B cell (primary cell): ENCODE measurements around the gene SLC20A1. TPM values are rescaled to one million over a fixed set of nuclear protein-coding genes. Genes with fewer than 3 reads are reported as not detected.

Source experiments
- ATAC-seq: fragments of 200-7000 bp; cut with Tn5 transposase; one replicate; pipeline ENCODE4 v1.10.0; 2021; ENCODE audit warnings: low read depth, mild to moderate bottlenecking, moderate number of reproducible peaks, moderate library complexity
- CTCF ChIA-PET: fragments of 350-600 bp; sonication (Branson Sonifier 250); formaldehyde crosslinking; loops from one replicate; lab custom pipeline; 2021; ENCODE audit warnings: antibody characterized with exemption, inconsistent platforms; lab: Charles Lee
- POLR2A ChIA-PET: fragments of 350-600 bp; sonication (Branson Sonifier 250); formaldehyde crosslinking; loops from one replicate; lab custom pipeline; 2021; ENCODE audit warnings: antibody characterized with exemption; lab: Charles Lee
- DNase-seq: peaks from one replicate; pipeline ENCODE4 v3.0.0; 2013
- H2AFZ ChIP-seq: 2 replicates; pipeline ENCODE4 v1.6.1; 2012; ENCODE audit warnings: mild to moderate bottlenecking, low read depth, low read length; ENCODE audit not compliant: insufficient read depth, poor library complexity, severe bottlenecking
- H3K27ac ChIP-seq, 2 donors: 1 replicate in 1 of 2; 2 replicates in 1 of 2; pipeline ENCODE4 v1.5.1; 2012 to 2013; ENCODE audit warnings: low read length in 2 of 2, mild to moderate bottlenecking in 2 of 2, moderate library complexity in 1 of 2
- H3K27me3 ChIP-seq, 4 experiments: fragments of 200-600 bp in 1 of 4; sonication (generic) in 1 of 4; replicated peaks in 1 of 4; 1 replicate in 2 of 4; 2 replicates in 2 of 4; pipeline versions ENCODE4 v1.6.1 to v1.7.0; 2013 to 2016; ENCODE audit warnings: low read length in 3 of 4, mild to moderate bottlenecking in 2 of 4, mixed read lengths in 1 of 4, moderate library complexity in 1 of 4; ENCODE audit not compliant: insufficient read depth in 4 of 4, control insufficient read depth in 3 of 4; ENCODE audit errors: control extremely low read depth in 1 of 4
- H3K36me3 ChIP-seq, 2 experiments: replicated peaks in 1 of 2; 1 replicate in 1 of 2; 2 replicates in 1 of 2; pipeline versions ENCODE4 v1.6.1 to v1.7.1; 2013; ENCODE audit warnings: low read length in 1 of 2; ENCODE audit not compliant: insufficient read depth in 2 of 2, control insufficient read depth in 1 of 2; ENCODE audit errors: control extremely low read depth in 1 of 2, extremely low read depth in 1 of 2
- H3K4me1 ChIP-seq, 2 donors: fragments of 200-600 bp in 1 of 2; sonication (generic) in 1 of 2; 1 replicate in 1 of 2; 2 replicates in 1 of 2; pipeline versions ENCODE4 v1.5.1 to v1.6.1; 2013 to 2017; ENCODE audit warnings: low read length in 2 of 2; ENCODE audit not compliant: control insufficient read depth in 2 of 2, insufficient read depth in 2 of 2
- H3K4me2 ChIP-seq: replicated peaks from 2 replicates; pipeline ENCODE3; 2012; ENCODE audit warnings: mild to moderate bottlenecking, low read depth, low read length; ENCODE audit not compliant: poor library complexity, severe bottlenecking
- H3K4me3 ChIP-seq, 5 experiments: fragments of 200-600 bp in 1 of 5; sonication (generic) in 1 of 5; 1 replicate in 3 of 5; 2 replicates in 2 of 5; pipeline versions ENCODE4 v1.5.1 to v1.7.0; 2011 to 2016; ENCODE audit warnings: low read length in 4 of 5, mild to moderate bottlenecking in 4 of 5, low read depth in 2 of 5, control low read depth in 1 of 5, moderate library complexity in 1 of 5; ENCODE audit not compliant: insufficient read depth in 1 of 5; ENCODE audit errors: control extremely low read depth in 1 of 5, extremely low read depth in 1 of 5
- H3K79me2 ChIP-seq: fragments of 200-600 bp; sonication (generic); one replicate; pipeline ENCODE4 v1.6.0; 2016; ENCODE audit warnings: low read length; ENCODE audit not compliant: control insufficient read depth, insufficient read depth
- H3K9ac ChIP-seq: fragments of 200-600 bp; sonication (generic); 2 replicates; pipeline ENCODE4 v1.6.1; 2017; ENCODE audit warnings: mild to moderate bottlenecking, low read length, moderate library complexity
- H3K9me3 ChIP-seq, 3 donors: one replicate each; pipeline versions ENCODE4 v1.6.1 to v1.7.1; 2013; ENCODE audit warnings: low read length in 2 of 3; ENCODE audit not compliant: control insufficient read depth in 2 of 3, insufficient read depth in 1 of 3; ENCODE audit errors: control extremely low read depth in 1 of 3
- H4K20me1 ChIP-seq: 2 replicates; pipeline ENCODE4 v1.6.0; 2012; ENCODE audit warnings: mild to moderate bottlenecking, low read length; ENCODE audit not compliant: insufficient read depth, control insufficient read depth, poor library complexity, severe bottlenecking
- H3K27ac Mint-ChIP-seq: one replicate; pipeline ENCODE4 v1.8.0; 2021; ENCODE audit warnings: mixed read lengths
- H3K27me3 Mint-ChIP-seq: one replicate; pipeline ENCODE4 v1.8.0; 2021; ENCODE audit warnings: mixed read lengths
- H3K4me1 Mint-ChIP-seq: one replicate; pipeline ENCODE4 v1.8.0; 2021; ENCODE audit warnings: mixed read lengths
- H3K4me3 Mint-ChIP-seq: one replicate; pipeline ENCODE4 v1.8.0; 2021; ENCODE audit warnings: mixed read lengths
- H3K9me3 Mint-ChIP-seq: one replicate; pipeline ENCODE4 v1.8.0; 2022; ENCODE audit warnings: mixed read lengths; ENCODE audit not compliant: insufficient read depth
- CTCF ChIP-seq: fragments of 200-600 bp; IDR thresholded peaks from one replicate; pipeline ENCODE4 v1.8.0; 2022; ENCODE audit warnings: antibody characterized with exemption, mild to moderate bottlenecking
- EZH2 ChIP-seq: IDR thresholded peaks from 2 replicates; pipeline ENCODE4 v1.6.1; 2012; ENCODE audit warnings: borderline replicate concordance, low read depth, mild to moderate bottlenecking, moderate library complexity, low read length; ENCODE audit not compliant: insufficient read depth, poor library complexity, severe bottlenecking
- WGBS: methylation state at CpG from one replicate; pipeline ENCODE4 v1.1.5; 2013; ENCODE audit warnings: missing lambda C conversion rate; ENCODE audit not compliant: insufficient coverage; 5-methylcytosine and 5-hydroxymethylcytosine counted together
- intact Hi-C: fragments of 100-400 bp; cut with micrococcal nuclease; formaldehyde crosslinking; loops from one replicate; pipeline ENCODE4 v1.10.0; 2022
- polyA plus RNA-seq: library from polyadenylated mRNA; depleted of rRNA; stranded (reverse); fragments of >200 nt; gene quantifications from 2 replicates; pipeline ENCODE4 v1.2.3, GENCODE V29; 2012
- total RNA-seq, 2 donors: library from RNA; stranded (reverse); fragments of 120-200 nt in 1 of 2; gene quantifications; 1 replicate in 1 of 2; 2 replicates in 1 of 2; pipeline versions ENCODE4 v1.2.3 to v1.2.4, GENCODE V29; 2013 to 2022

The SLC20A1 gene
- total and polyA plus RNA-seq, 2 donors (not counting 1 experiment from before 2014, with no cell fraction given), result 16.1 to 54.9 TPM

- Histone ChIP-seq H3K27me3 (peaks cover 0 to 2% (median 0%) of the 10 kb centered on the region in 4 experiments), H3K36me3 (no peaks in the 10 kb centered on the region), H3K4me1 (peaks cover 40 to 63% of the 10 kb centered on the region in 2 donors), H3K4me3 (no peak overlapping the region), H2AFZ (no peak overlapping the region), H3K79me2 (no peaks in the 10 kb centered on the region), H3K9me3 (no peaks in the 10 kb centered on the region), H3K9ac (no peak overlapping the region), H4K20me1 (no peaks in the 10 kb centered on the region), H3K4me2 (no peak overlapping the region), H3K27ac (no peak overlapping the region)
- DNase-seq, result no peak
- H3K27me3 Mint-ChIP-seq, result no peaks in the 10 kb centered on the region
- no peak for ATAC-seq
- H3K4me1 Mint-ChIP-seq, result peaks cover 63% of the 10 kb centered on the region
- peak overlapping the region; percentile 23 for H3K4me3 Mint-ChIP-seq
- WGBS, result 100% methylated on average over 4 of the region's 9 CpGs
- ChIA-PET POLR2A (interaction anchor here (0.5 kb wide), 1 partner anchor 88 kb away, joined by 5 read pairs; no protein-coding TSS in a partner anchor), CTCF (interaction anchor here (1.4 to 2.2 kb wide), 2 partner anchors 15 to 111 kb away, joined by 3 to 8 read pairs; no protein-coding TSS in a partner anchor)
- peak overlapping the region; percentile 32 for H3K27ac Mint-ChIP-seq
- H3K9me3 Mint-ChIP-seq, result no peaks in the 10 kb centered on the region
- no peak for TF ChIP-seq CTCF
- TF ChIP-seq EZH2, result no peak
- intact Hi-C loops, result no loop called here
Measured at GRCh38 chr2:112710956-112711750, 65.4 kb downstream of the SLC20A1 start.

- DNase-seq (no peak), ATAC-seq (no peak)
- H3K27ac Mint-ChIP-seq, result peak overlapping the region; percentile 61
- POLR2A ChIA-PET, result no interaction called here
- intact Hi-C loops, result no loop called here
- no peaks in the 10 kb centered on the region for H3K9me3 Mint-ChIP-seq
- no peak for TF ChIP-seq CTCF
- TF ChIP-seq EZH2, result no peak
- Histone ChIP-seq H3K9ac (no peak overlapping the region), H3K27me3 (peaks cover 0 to 2% (median 0%) of the 10 kb centered on the region in 4 experiments), H4K20me1 (no peaks in the 10 kb centered on the region), H3K27ac (no peak overlapping the region), H3K4me1 (peaks cover 27 to 51% of the 10 kb centered on the region in 2 donors), H3K36me3 (no peaks in the 10 kb centered on the region), H3K4me2 (no peak overlapping the region), H3K79me2 (no peaks in the 10 kb centered on the region), H2AFZ (no peak overlapping the region), H3K9me3 (no peaks in the 10 kb centered on the region), H3K4me3 (no peak overlapping the region)
- peaks cover 50% of the 10 kb centered on the region for H3K4me1 Mint-ChIP-seq
- H3K27me3 Mint-ChIP-seq, result no peaks in the 10 kb centered on the region
- no peak overlapping the region for H3K4me3 Mint-ChIP-seq
- CTCF ChIA-PET, result interaction anchor here (1.3 to 2.2 kb wide), 3 partner anchors 13 to 112 kb away, joined by 3 to 8 read pairs (median 3); no protein-coding TSS in a partner anchor
- 69% methylated on average over 3 of the region's 3 CpGs for WGBS
Measured at GRCh38 chr2:112712465-112712864, 66.7 kb downstream of the SLC20A1 start.
